ENCODE data around the gene CEP112. TPM values are rescaled to one million over a fixed set of nuclear protein-coding genes. Genes with fewer than 3 reads are reported as not detected.

The CEP112 gene
- total and polyA plus RNA-seq, 9 of the 15 experiments (the other 6 are each of a cell fraction or from before 2014, with no cell fraction given): 0.84 TPM; not detected in 8

DNA sequence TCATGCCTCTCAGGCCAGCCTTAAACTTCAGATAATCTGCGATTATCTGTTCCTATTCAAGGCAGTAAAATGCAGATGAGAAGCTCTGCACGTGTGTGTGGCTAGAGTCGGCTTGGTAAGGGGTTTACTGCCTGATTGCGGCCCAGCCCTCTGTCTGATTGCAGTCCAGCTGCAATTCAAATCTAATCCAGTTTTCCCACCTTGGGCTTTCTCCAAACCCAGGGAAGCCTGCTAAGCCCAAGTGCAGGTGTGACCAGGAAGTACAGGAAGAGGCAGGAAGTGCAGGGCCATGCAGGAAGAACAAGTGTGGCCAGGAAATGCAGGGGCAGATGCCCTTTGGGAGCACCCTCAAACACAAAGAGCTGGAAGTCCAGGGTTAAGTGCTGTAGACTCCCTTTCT lies 314.9 kb downstream of the CEP112 start:
- Histone ChIP-seq H3K4me3 (no peak overlapping the region), H3K27ac (ENCODE audit: extremely low read depth, low read depth, low read length) (no peak overlapping the region), H4K20me1 (replicated peaks; ENCODE audit: control insufficient read depth, insufficient read depth, low read length) (no peaks in the 10 kb centered on the region), H3K27me3 (ENCODE audit: control insufficient read depth in 2 of 2, insufficient read depth in 2 of 2, low read length in 2 of 2) (no peaks in the 10 kb centered on the region), H3K4me2 (ENCODE audit: insufficient read depth, low read length) (no peak overlapping the region), H3K4me1 (replicated peaks in 1 of 2; ENCODE audit: control insufficient read depth in 2 of 2, insufficient read depth in 2 of 2, low read length in 2 of 2) (no peaks in the 10 kb centered on the region), H3K9ac (ENCODE audit: insufficient read depth in 1 of 2, low read depth in 2 of 2, low read length in 2 of 2) (no peak overlapping the region), H3K79me2 (ENCODE audit: control insufficient read depth, insufficient read depth, low read length) (no peaks in the 10 kb centered on the region), H3K9me3 (replicated peaks; ENCODE audit: control insufficient read depth, insufficient read depth, low read depth, low read length) (no peaks in the 10 kb centered on the region), H3K36me3 (ENCODE audit: control insufficient read depth, insufficient read depth, low read length) (no peaks in the 10 kb centered on the region), H2AFZ (ENCODE audit: low read depth, low read length) (no peak overlapping the region), H3K9me1 (ENCODE audit: control insufficient read depth, insufficient read depth, low read length) (no peaks in the 10 kb centered on the region)
- 2% methylated on average over 4 of the region's 4 CpGs for WGBS (ENCODE audit: insufficient coverage, low coverage, missing lambda C conversion rate)
- no peak for FAIRE-seq
- TF ChIP-seq NFATC3 (IDR thresholded peaks at IDR 0.05) (no peak), BACH1 (tag; IDR thresholded peaks at IDR 0.05) (no peak), BRF1 (IDR thresholded peaks at IDR 0.05; ENCODE audit: borderline replicate concordance, extremely low read depth, insufficient read length) (no peak), CBX2 (IDR thresholded peaks at IDR 0.05; ENCODE audit: insufficient read depth, low read length, poor library complexity, severe bottlenecking) (no peak), ZNF3 (CRISPR knock-in tag; IDR thresholded peaks at IDR 0.05) (no peak), ZNF507 (tag; conservative IDR thresholded peaks at IDR 0.05) (no peak), POLR2A (conservative IDR thresholded peaks at IDR 0.05) (no peak), HIVEP1 (CRISPR knock-in tag; IDR thresholded peaks at IDR 0.05) (no peak), TGIF2 (CRISPR knock-in tag; IDR thresholded peaks at IDR 0.05) (no peak), EP400 (IDR thresholded peaks at IDR 0.05) (no peak), KLF16 (IDR thresholded peaks at IDR 0.05) (no peak)
- TF ChIP-seq, protein P1, sequence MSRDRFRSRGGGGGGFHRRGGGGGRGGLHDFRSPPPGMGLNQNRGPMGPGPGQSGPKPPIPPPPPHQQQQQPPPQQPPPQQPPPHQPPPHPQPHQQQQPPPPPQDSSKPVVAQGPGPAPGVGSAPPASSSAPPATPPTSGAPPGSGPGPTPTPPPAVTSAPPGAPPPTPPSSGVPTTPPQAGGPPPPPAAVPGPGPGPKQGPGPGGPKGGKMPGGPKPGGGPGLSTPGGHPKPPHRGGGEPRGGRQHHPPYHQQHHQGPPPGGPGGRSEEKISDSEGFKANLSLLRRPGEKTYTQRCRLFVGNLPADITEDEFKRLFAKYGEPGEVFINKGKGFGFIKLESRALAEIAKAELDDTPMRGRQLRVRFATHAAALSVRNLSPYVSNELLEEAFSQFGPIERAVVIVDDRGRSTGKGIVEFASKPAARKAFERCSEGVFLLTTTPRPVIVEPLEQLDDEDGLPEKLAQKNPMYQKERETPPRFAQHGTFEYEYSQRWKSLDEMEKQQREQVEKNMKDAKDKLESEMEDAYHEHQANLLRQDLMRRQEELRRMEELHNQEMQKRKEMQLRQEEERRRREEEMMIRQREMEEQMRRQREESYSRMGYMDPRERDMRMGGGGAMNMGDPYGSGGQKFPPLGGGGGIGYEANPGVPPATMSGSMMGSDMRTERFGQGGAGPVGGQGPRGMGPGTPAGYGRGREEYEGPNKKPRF (IDR thresholded peaks at IDR 0.05; ENCODE audit: low read depth, low read length): no peak
- TF ChIP-seq, protein P2, sequence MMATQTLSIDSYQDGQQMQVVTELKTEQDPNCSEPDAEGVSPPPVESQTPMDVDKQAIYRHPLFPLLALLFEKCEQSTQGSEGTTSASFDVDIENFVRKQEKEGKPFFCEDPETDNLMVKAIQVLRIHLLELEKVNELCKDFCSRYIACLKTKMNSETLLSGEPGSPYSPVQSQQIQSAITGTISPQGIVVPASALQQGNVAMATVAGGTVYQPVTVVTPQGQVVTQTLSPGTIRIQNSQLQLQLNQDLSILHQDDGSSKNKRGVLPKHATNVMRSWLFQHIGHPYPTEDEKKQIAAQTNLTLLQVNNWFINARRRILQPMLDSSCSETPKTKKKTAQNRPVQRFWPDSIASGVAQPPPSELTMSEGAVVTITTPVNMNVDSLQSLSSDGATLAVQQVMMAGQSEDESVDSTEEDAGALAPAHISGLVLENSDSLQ (IDR thresholded peaks at IDR 0.05): no peak
- TF ChIP-seq, protein P3, sequence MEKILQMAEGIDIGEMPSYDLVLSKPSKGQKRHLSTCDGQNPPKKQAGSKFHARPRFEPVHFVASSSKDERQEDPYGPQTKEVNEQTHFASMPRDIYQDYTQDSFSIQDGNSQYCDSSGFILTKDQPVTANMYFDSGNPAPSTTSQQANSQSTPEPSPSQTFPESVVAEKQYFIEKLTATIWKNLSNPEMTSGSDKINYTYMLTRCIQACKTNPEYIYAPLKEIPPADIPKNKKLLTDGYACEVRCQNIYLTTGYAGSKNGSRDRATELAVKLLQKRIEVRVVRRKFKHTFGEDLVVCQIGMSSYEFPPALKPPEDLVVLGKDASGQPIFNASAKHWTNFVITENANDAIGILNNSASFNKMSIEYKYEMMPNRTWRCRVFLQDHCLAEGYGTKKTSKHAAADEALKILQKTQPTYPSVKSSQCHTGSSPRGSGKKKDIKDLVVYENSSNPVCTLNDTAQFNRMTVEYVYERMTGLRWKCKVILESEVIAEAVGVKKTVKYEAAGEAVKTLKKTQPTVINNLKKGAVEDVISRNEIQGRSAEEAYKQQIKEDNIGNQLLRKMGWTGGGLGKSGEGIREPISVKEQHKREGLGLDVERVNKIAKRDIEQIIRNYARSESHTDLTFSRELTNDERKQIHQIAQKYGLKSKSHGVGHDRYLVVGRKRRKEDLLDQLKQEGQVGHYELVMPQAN (IDR thresholded peaks at IDR 0.05; ENCODE audit: borderline replicate concordance): no peak
- TF ChIP-seq, protein P4, sequence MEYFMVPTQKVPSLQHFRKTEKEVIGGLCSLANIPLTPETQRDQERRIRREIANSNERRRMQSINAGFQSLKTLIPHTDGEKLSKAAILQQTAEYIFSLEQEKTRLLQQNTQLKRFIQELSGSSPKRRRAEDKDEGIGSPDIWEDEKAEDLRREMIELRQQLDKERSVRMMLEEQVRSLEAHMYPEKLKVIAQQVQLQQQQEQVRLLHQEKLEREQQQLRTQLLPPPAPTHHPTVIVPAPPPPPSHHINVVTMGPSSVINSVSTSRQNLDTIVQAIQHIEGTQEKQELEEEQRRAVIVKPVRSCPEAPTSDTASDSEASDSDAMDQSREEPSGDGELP (CRISPR knock-in tag; IDR thresholded peaks at IDR 0.05; ENCODE audit: borderline replicate concordance): no peak
- no TSS peak for BruUV-seq (replicated peaks)
- no peak for DNase-seq (ENCODE audit: extremely low read depth in 1 of 4, low spot score in 3 of 4)
- in situ Hi-C loops (cut with MboI): no loop called here
- ChIA-PET POLR2A (interaction anchor here (0.7 to 1.1 kb wide), 2 partner anchors 8 to 274 kb away, joined by 3 to 4 read pairs; no protein-coding TSS in a partner anchor), CTCF (ENCODE audit: low intra/inter-chr PET ratio) (no interaction called here)
- no peak for ATAC-seq
- intact Hi-C loops (cut with micrococcal nuclease): no loop called here
